Ectodermal cell (in vitro differentiated cells): ENCODE data around the gene USP1.

Experiments used
- H3K27ac ChIP-seq: 2 replicates; pipeline ENCODE4 v1.7.0; 2013; ENCODE audit warnings: mild to moderate bottlenecking, low read depth, low read length; ENCODE audit not compliant: insufficient read depth, poor library complexity, severe bottlenecking
- H3K27me3 ChIP-seq: 2 replicates; pipeline ENCODE4 v1.7.0; 2013; ENCODE audit warnings: mild to moderate bottlenecking, low read length; ENCODE audit not compliant: insufficient read depth, control insufficient read depth, poor library complexity, severe bottlenecking
- H3K36me3 ChIP-seq: one replicate; pipeline ENCODE4 v1.7.0; 2013; ENCODE audit warnings: low read length; ENCODE audit not compliant: control insufficient read depth, insufficient read depth
- H3K4me1 ChIP-seq: one replicate; pipeline ENCODE4 v1.7.0; 2013; ENCODE audit warnings: low read length; ENCODE audit not compliant: control insufficient read depth, insufficient read depth
- H3K4me3 ChIP-seq: 2 replicates; pipeline ENCODE4 v1.7.0; 2013; ENCODE audit warnings: low read depth, low read length, control low read depth; ENCODE audit not compliant: insufficient read depth
- H3K9me3 ChIP-seq: 2 replicates; pipeline ENCODE4 v1.7.0; 2013; ENCODE audit warnings: mild to moderate bottlenecking, low read length, moderate library complexity; ENCODE audit not compliant: control insufficient read depth
- WGBS, 2 experiments: methylation state at CpG; one replicate each; pipeline ENCODE4 v1.1.7; 2013; ENCODE audit warnings: missing lambda C conversion rate in 2 of 2; 5-methylcytosine and 5-hydroxymethylcytosine counted together

Gene USP1

DNA sequence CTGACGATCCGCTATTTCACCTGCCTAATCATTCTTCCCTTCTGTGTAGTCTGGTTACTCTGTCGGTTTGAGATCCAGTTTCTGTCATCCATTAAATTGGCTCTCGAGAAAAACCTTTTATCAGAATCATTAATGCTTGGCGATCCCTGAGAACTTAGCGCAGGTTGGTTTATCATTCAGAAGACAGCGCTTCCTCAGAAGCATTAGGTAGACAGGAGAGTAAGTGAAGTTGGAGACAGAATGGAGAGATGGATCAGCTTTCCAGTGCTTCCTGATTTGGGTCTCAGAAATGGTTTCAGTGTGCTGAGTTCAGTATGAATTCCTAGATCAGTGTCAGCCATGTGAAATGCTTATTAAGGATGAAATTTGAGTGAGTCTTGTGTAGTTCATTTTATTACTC is 1.3 kb downstream of the USP1 start:
- no peaks in the 10 kb centered on the region for H3K9me3 ChIP-seq
- H3K4me1 ChIP-seq, result no peaks in the 10 kb centered on the region
- WGBS, 2 experiments, result 2 to 3% methylated on average over 7 of the region's 7 CpGs
- H3K27ac ChIP-seq, result no peak overlapping the region
- H3K27me3 ChIP-seq, result no peaks in the 10 kb centered on the region
- peak overlapping the region; percentile 94 for H3K4me3 ChIP-seq
- peaks cover 6% of the 10 kb centered on the region for H3K36me3 ChIP-seq

DNA sequence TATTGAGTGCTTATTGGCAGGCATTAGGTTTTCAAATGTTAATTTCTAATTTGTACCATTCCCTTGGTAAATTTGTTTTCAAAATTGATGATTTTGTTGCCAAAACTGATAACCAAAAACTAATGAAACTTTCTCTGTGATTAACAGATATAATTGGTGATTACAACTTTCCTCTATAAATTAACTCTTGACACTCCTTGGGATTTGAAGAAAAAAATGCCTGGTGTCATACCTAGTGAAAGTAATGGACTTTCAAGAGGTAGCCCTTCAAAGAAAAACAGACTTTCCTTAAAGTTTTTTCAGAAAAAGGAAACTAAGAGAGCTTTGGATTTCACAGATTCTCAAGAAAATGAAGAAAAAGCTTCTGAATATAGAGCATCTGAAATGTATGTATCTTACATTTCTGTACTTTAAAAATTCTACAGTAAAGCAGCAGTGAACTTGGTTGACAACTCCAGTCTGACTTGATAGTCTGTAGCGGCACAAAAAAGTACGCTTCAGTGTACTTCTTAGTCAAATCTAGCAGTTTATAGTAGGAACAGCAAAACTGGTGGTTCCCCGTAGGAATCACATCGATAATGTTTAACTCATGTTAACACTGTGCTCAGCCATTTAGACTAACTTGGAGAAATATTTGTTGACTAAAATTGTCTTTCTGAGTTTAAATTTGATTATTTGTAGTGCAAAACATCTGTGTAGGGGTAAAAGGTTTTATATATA is 3.0 kb downstream of the USP1 start:
- Histone ChIP-seq H3K36me3 (peaks cover 11% of the 10 kb centered on the region), H3K9me3 (no peaks in the 10 kb centered on the region), H3K27ac (no peak overlapping the region), H3K27me3 (no peaks in the 10 kb centered on the region), H3K4me3 (no peak overlapping the region), H3K4me1 (no peaks in the 10 kb centered on the region)
- 93 to 97% methylated on average over 4 of the region's 4 CpGs for WGBS, 2 experiments

GRCh38 chr1:62444701-62445100 is 7.9 kb downstream of the USP1 start:
- Histone ChIP-seq H3K4me1 (no peaks in the 10 kb centered on the region), H3K27me3 (no peaks in the 10 kb centered on the region), H3K4me3 (no peak overlapping the region), H3K9me3 (no peaks in the 10 kb centered on the region), H3K36me3 (peaks cover 51% of the 10 kb centered on the region), H3K27ac (no peak overlapping the region)
- 96 to 100% methylated on average over 1 of the region's 1 CpG for WGBS, 2 experiments

- Histone ChIP-seq H3K27me3 (no peaks in the 10 kb centered on the region), H3K9me3 (no peaks in the 10 kb centered on the region), H3K4me3 (no peak overlapping the region), H3K27ac (no peak overlapping the region), H3K36me3 (peaks cover 63% of the 10 kb centered on the region), H3K4me1 (no peaks in the 10 kb centered on the region)
- 96 to 97% methylated on average over 3 of the region's 3 CpGs for WGBS, 2 experiments
These were observed 11.5 kb downstream of the USP1 start for GRCh38 chr1:62448221-62448933.

DNA sequence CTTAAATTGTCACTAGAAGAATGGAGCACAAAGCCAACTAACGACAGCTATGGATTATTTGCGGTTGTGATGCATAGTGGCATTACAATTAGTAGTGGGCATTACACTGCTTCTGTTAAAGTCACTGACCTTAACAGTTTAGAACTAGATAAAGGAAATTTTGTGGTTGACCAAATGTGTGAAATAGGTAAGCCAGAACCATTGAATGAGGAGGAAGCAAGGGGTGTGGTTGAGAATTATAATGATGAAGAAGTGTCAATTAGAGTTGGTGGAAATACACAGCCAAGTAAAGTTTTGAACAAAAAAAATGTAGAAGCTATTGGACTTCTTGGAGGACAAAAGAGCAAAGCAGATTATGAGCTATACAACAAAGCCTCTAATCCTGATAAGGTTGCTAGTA is 13.5 kb downstream of the USP1 start:
- peaks cover 65% of the 10 kb centered on the region for H3K36me3 ChIP-seq

DNA sequence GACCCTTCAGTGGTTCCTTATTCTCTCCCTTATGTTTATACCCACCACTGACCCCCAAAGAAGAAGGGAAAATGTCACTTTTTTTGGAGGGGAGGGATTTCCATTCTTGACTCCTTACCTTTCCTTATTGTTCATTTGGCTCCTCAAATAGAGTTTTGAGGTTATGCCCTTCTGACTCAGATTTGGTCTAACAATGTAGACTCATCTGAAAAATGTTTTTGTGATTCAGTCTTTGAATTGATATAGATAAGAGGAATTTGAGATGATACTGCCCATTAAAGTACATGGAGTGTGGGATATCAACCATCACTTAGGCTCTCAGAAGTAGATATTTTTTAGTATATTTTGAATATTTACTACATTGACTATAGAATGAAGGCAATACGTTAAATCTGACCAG is 16.1 kb downstream of the USP1 start:
- WGBS, 2 experiments, result 86 to 95% methylated on average over 1 of the region's 1 CpG
- no peak overlapping the region for H3K27ac ChIP-seq
- no peak overlapping the region for H3K4me3 ChIP-seq
- no peaks in the 10 kb centered on the region for H3K9me3 ChIP-seq
- H3K36me3 ChIP-seq, result peaks cover 43% of the 10 kb centered on the region
- no peaks in the 10 kb centered on the region for H3K27me3 ChIP-seq
- H3K4me1 ChIP-seq, result no peaks in the 10 kb centered on the region

More for the DNA sequence above, 13.5 kb downstream of the USP1 start:
- no peaks in the 10 kb centered on the region for H3K9me3 ChIP-seq
- no peak overlapping the region for H3K4me3 ChIP-seq
- no peak overlapping the region for H3K27ac ChIP-seq
- whole genome bisulfite sequencing, 2 experiments, result 91 to 98% methylated on average over 2 of the region's 2 CpGs
- H3K4me1 ChIP-seq, result no peaks in the 10 kb centered on the region
- no peaks in the 10 kb centered on the region for H3K27me3 ChIP-seq

GRCh38 chr1:62457955-62458354 is 21.1 kb downstream of the USP1 start:
- H3K4me3 ChIP-seq, result no peak overlapping the region
- H3K4me1 ChIP-seq, result no peaks in the 10 kb centered on the region
- H3K36me3 ChIP-seq, result peaks cover 11% of the 10 kb centered on the region
- H3K9me3 ChIP-seq, result no peaks in the 10 kb centered on the region
- no peaks in the 10 kb centered on the region for H3K27me3 ChIP-seq
- no peak overlapping the region for H3K27ac ChIP-seq
- WGBS, 2 experiments, result 84 to 92% methylated on average over 7 of the region's 7 CpGs

GRCh38 chr1:62462370-62462769 is 25.5 kb downstream of the USP1 start:
- 100% methylated on average over 2 to 3 of the region's 3 CpGs for WGBS, 2 experiments
- Histone ChIP-seq H3K9me3 (no peaks in the 10 kb centered on the region), H3K4me3 (no peak overlapping the region), H3K27me3 (no peaks in the 10 kb centered on the region), H3K36me3 (peaks cover 3% of the 10 kb centered on the region), H3K27ac (no peak overlapping the region), H3K4me1 (no peaks in the 10 kb centered on the region)

- peaks cover 17% of the 10 kb centered on the region for H3K36me3 ChIP-seq
These were observed 30.2 kb downstream of the USP1 start for GRCh38 chr1:62467092-62467491.

DNA sequence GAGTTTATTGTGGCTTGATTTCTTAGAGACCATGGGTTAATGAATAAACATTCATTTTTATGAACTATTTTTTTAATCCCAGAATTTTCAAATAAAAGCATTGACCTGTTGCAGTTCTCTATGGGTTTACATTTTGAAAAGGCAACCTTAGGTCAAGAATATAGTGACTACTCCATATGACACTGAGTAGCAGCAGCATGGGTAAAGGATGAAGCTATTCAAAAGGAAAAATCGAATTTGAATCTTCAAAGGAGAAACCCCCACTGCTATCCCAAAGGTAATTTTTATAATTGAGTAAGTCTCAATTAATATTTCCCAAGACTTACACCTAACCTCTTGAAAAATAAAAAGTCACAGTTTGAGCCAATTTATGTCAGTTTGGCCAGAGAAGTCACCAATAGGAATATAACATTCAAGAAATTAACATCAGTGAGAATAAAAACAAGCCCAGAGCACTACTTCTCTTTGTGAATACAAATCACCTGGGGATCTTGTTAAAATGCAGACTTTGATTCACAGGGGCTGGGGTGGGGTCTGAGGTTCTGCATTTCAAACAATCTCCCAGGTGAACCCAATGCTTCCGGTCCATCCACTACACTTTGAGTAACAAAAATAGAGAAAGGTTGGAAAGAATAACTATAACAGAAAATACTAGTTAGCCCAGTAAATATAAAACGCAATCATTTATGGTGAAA is 39.8 kb downstream of the USP1 start:
- Histone ChIP-seq H3K4me1 (no peaks in the 10 kb centered on the region), H3K4me3 (no peak overlapping the region), H3K27ac (no peak overlapping the region), H3K27me3 (no peaks in the 10 kb centered on the region), H3K36me3 (peaks cover 9% of the 10 kb centered on the region), H3K9me3 (no peaks in the 10 kb centered on the region)
- 57 to 75% methylated on average over 1 to 2 of the region's 3 CpGs for WGBS, 2 experiments

More at GRCh38 chr1:62467092-62467491, 30.2 kb downstream of the USP1 start:
- H3K27ac ChIP-seq, result no peak overlapping the region
- H3K4me3 ChIP-seq, result no peak overlapping the region
- no peaks in the 10 kb centered on the region for H3K4me1 ChIP-seq
- no peaks in the 10 kb centered on the region for H3K9me3 ChIP-seq
- no peaks in the 10 kb centered on the region for H3K27me3 ChIP-seq
